Progenitor cell of endocrine pancreas (in vitro differentiated cells): Measurements from ENCODE around the gene TRIM67. TPM values are rescaled to one million over a fixed set of nuclear protein-coding genes. Genes with fewer than 3 reads are reported as not detected.

Experiments
- DNase-seq: peaks from one replicate; pipeline ENCODE4 v3.0.0; 2021; ENCODE audit warnings: low spot score; ENCODE audit not compliant: unreplicated experiment
- H3K27ac Mint-ChIP-seq: 2 replicates; pipeline ENCODE4 v1.8.0; 2021; ENCODE audit warnings: mild to moderate bottlenecking, moderate library complexity, mixed read lengths
- H3K27me3 Mint-ChIP-seq: 2 replicates; pipeline ENCODE4 v1.8.0; 2021; ENCODE audit warnings: mixed read lengths
- H3K36me3 Mint-ChIP-seq: 2 replicates; pipeline ENCODE4 v1.8.0; 2022; ENCODE audit warnings: mixed read lengths; ENCODE audit not compliant: insufficient read depth
- H3K4me1 Mint-ChIP-seq: 2 replicates; pipeline ENCODE4 v1.8.0; 2021; ENCODE audit warnings: low read depth, mixed read lengths
- H3K4me3 Mint-ChIP-seq: 2 replicates; pipeline ENCODE4 v1.8.0; 2021; ENCODE audit warnings: low read depth, mild to moderate bottlenecking, moderate library complexity, mixed read lengths
- H3K9me3 Mint-ChIP-seq: 2 replicates; pipeline ENCODE4 v1.8.0; 2021; ENCODE audit warnings: low read depth, mixed read lengths
- total RNA-seq: library from RNA; stranded (reverse); gene quantifications from 2 replicates; pipeline ENCODE4 v1.2.1, GENCODE V29; 2021
- TF ChIP-seq, protein P1 (sequence below): fragments of 200-600 bp; sonication (generic); IDR thresholded peaks from one replicate; pipeline ENCODE4 v1.5.0; 2021; ENCODE audit warnings: antibody characterized with exemption, mild to moderate bottlenecking; ENCODE audit not compliant: unreplicated experiment

The TRIM67 gene
- total RNA-seq, 1 donor from 2014 or later: 0.05 TPM

DNA sequence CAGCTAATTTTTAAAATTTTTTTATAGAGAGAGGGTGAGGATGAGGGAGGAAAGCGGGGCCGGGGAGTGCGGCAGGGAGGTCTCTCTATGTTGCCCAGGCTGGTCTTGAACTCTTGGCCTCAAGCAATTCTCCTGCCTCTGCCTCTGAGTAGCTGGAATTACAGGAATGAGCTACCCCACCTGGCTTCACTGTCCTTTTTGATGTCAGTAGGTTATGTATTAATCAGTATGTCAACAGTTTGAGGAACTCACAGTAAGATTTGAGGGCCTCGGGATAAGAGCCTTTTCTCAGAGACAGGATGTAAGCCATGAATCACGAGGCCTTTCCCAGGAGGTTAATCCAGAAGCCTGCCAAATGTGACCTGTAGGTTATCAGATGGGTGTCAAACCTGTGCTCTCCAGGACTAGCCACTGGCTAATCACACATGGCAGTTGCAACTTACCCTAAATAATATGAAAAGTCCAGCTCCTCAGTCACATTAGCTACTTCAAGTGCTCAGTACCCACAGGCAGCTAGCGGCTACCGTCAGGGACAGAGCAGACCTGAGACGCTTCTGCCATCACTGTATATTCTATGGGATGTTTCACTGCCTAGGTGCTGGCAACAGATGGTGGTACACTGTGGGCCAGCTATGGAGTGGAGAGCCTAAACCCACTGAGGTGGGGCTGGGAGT is 33.1 kb downstream of the TRIM67 start:
- no peaks in the 10 kb centered on the region for H3K36me3 Mint-ChIP-seq
- no peak overlapping the region for H3K4me3 Mint-ChIP-seq
- no peak for DNase-seq
- H3K4me1 Mint-ChIP-seq: peaks cover 21% of the 10 kb centered on the region
- TF ChIP-seq, protein P1, sequence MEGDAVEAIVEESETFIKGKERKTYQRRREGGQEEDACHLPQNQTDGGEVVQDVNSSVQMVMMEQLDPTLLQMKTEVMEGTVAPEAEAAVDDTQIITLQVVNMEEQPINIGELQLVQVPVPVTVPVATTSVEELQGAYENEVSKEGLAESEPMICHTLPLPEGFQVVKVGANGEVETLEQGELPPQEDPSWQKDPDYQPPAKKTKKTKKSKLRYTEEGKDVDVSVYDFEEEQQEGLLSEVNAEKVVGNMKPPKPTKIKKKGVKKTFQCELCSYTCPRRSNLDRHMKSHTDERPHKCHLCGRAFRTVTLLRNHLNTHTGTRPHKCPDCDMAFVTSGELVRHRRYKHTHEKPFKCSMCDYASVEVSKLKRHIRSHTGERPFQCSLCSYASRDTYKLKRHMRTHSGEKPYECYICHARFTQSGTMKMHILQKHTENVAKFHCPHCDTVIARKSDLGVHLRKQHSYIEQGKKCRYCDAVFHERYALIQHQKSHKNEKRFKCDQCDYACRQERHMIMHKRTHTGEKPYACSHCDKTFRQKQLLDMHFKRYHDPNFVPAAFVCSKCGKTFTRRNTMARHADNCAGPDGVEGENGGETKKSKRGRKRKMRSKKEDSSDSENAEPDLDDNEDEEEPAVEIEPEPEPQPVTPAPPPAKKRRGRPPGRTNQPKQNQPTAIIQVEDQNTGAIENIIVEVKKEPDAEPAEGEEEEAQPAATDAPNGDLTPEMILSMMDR: no peak
- peaks cover 6% of the 10 kb centered on the region for H3K27me3 Mint-ChIP-seq
- no peaks in the 10 kb centered on the region for H3K9me3 Mint-ChIP-seq
- H3K27ac Mint-ChIP-seq: no peak overlapping the region

- peaks cover 21% of the 10 kb centered on the region for H3K4me1 Mint-ChIP-seq
- DNase-seq: no peak
- TF ChIP-seq, protein P1: no peak
- no peak overlapping the region for H3K27ac Mint-ChIP-seq
- H3K4me3 Mint-ChIP-seq: no peak overlapping the region
- peaks cover 11% of the 10 kb centered on the region for H3K27me3 Mint-ChIP-seq
- no peaks in the 10 kb centered on the region for H3K36me3 Mint-ChIP-seq
- H3K9me3 Mint-ChIP-seq: no peaks in the 10 kb centered on the region
These were observed 34.4 kb downstream of the TRIM67 start for GRCh38 chr1:231196307-231196706.

DNA sequence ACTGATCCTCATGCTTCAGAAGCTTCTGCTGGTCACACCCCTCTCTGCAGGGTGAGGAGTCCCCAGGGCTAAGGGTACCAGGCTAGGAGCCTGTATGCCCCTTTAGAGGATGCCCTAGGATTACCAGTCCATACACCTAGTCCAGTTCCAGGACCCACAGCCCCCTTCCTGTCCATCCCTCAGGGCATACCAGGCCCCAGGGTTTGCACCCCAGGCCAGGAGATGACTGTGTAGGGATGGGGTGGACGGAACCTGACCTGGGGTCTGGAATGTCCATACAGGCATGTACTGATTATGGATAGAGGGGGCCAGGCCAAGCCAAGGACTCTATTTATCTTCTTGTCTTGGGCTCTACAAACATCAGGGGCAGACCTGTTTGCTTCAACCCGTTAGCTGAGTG is 34.9 kb downstream of the TRIM67 start:
- DNase-seq: no peak
- H3K36me3 Mint-ChIP-seq: no peaks in the 10 kb centered on the region
- H3K4me3 Mint-ChIP-seq: no peak overlapping the region
- TF ChIP-seq, protein P1: no peak
- H3K27me3 Mint-ChIP-seq: peaks cover 11% of the 10 kb centered on the region
- no peak overlapping the region for H3K27ac Mint-ChIP-seq
- peaks cover 21% of the 10 kb centered on the region for H3K4me1 Mint-ChIP-seq
- no peaks in the 10 kb centered on the region for H3K9me3 Mint-ChIP-seq

GRCh38 chr1:231199868-231200267 is 38.0 kb downstream of the TRIM67 start:
- H3K27me3 Mint-ChIP-seq: peaks cover 15% of the 10 kb centered on the region
- no peaks in the 10 kb centered on the region for H3K9me3 Mint-ChIP-seq
- TF ChIP-seq, protein P1: no peak

GRCh38 chr1:231200388-231201031 is 38.7 kb downstream of the TRIM67 start:
- TF ChIP-seq, protein P1: no peak
- H3K4me1 Mint-ChIP-seq: peaks cover 15% of the 10 kb centered on the region
- H3K27me3 Mint-ChIP-seq: peaks cover 15% of the 10 kb centered on the region
- no peak overlapping the region for H3K4me3 Mint-ChIP-seq
- no peaks in the 10 kb centered on the region for H3K36me3 Mint-ChIP-seq
- H3K9me3 Mint-ChIP-seq: no peaks in the 10 kb centered on the region
- no peak overlapping the region for H3K27ac Mint-ChIP-seq
- no peak for DNase-seq

More at GRCh38 chr1:231199868-231200267, 38.0 kb downstream of the TRIM67 start:
- Mint-ChIP-seq H3K4me1 (peaks cover 21% of the 10 kb centered on the region), H3K36me3 (no peaks in the 10 kb centered on the region), H3K27ac (no peak overlapping the region), H3K4me3 (no peak overlapping the region)
- no peak for DNase-seq
